Right lobe of liver (tissue), 4 donors: ENCODE results near the gene ABHD16A.

Source experiments
- CTCF ChIP-seq, 4 donors: fragments of 200-600 bp in 3 of 4; fragments of 450-650 bp in 1 of 4; IDR thresholded peaks; one replicate each; pipeline versions ENCODE4 v1.5.1 to v1.8.0; 2016 to 2022; ENCODE audit warnings: antibody characterized with exemption in 4 of 4, mild to moderate bottlenecking in 2 of 4
- POLR2A ChIP-seq: fragments of 450-650 bp; IDR thresholded peaks from one replicate; pipeline ENCODE4 v1.6.1; 2017; ENCODE audit warnings: antibody characterized with exemption, mild to moderate bottlenecking
- donor health status: DM: no; HTN: no; CAD: no.
- donor health status: DM: no; HTN: no; CAD: no.
- donor health status: DM: no; HTN: yes; CAD: no.

- TF ChIP-seq CTCF (IDR thresholded peaks at IDR 0.05) (no peak), POLR2A (no peak)
These were observed 16.6 kb downstream of the ABHD16A start for GRCh38 chr6:31686483-31686882.
